Measurements from ENCODE around the gene TAS1R1.
A peak's percentile ranks its signal among the peaks of the same experiment; 100 is the strongest.
"Not testable (repeated sequence)": the region's sequence is repeated elsewhere in the genome, so short reads cannot be mapped to it uniquely, and the experiment has no call there.

TAS1R1 gene

GRCh38 chr1:6592441-6592840 lies 37.3 kb downstream of the TAS1R1 start:
- DNase-seq: no peak

GRCh38 chr1:6592865-6593593 lies 37.9 kb downstream of the TAS1R1 start:
- no peak for DNase-seq

- DNase-seq: no peak
These were observed 38.7 kb downstream of the TAS1R1 start for GRCh38 chr1:6593810-6594209.

- DNase-seq: no peak
These were observed 40.1 kb downstream of the TAS1R1 start for GRCh38 chr1:6594977-6595740.

GRCh38 chr1:6596351-6596750 lies 41.2 kb downstream of the TAS1R1 start:
- no peak for DNase-seq

GRCh38 chr1:6596886-6597776 lies 42.0 kb downstream of the TAS1R1 start:
- DNase-seq: no peak

- no peak for DNase-seq
These were observed 42.6 kb downstream of the TAS1R1 start for GRCh38 chr1:6597777-6598131.

- DNase-seq: no peak
These were observed 44.3 kb downstream of the TAS1R1 start for GRCh38 chr1:6599141-6599975.

GRCh38 chr1:6599991-6600390 lies 44.9 kb downstream of the TAS1R1 start:
- not testable (repeated sequence) for DNase-seq

- no peak for DNase-seq
These were observed 45.4 kb downstream of the TAS1R1 start for GRCh38 chr1:6600410-6601048.

GRCh38 chr1:6601049-6601922 lies 46.2 kb downstream of the TAS1R1 start:
- no peak for DNase-seq

- DNase-seq: no peak
These were observed 47.0 kb downstream of the TAS1R1 start for GRCh38 chr1:6601923-6602668.

GRCh38 chr1:6602669-6603237 lies 47.6 kb downstream of the TAS1R1 start, which contains the start of gene KLHL21:
TSS of gene KLHL21 (minus strand) at chr1:6602869. CDS start at chr1:6602817, 52 bp downstream.
- peak; percentile 36 for DNase-seq

- DNase-seq: no peak
These were observed 48.3 kb downstream of the TAS1R1 start for GRCh38 chr1:6603238-6603914.

GRCh38 chr1:6603915-6604558 lies 48.9 kb downstream of the TAS1R1 start:
- DNase-seq: no peak

- no peak for DNase-seq
These were observed 57.7 kb downstream of the TAS1R1 start for GRCh38 chr1:6612641-6613360.

GRCh38 chr1:6613361-6614018 lies 58.4 kb downstream of the TAS1R1 start, which contains the start of gene PHF13:
TSS of gene PHF13 (plus strand) at chr1:6613731. CDS start at chr1:6614067, 336 bp downstream.
- DNase-seq: peak; percentile 91

Data from cortex of kidney (tissue), 1 donor.